Measurements from ENCODE around the gene BBS12. TPM values are rescaled to one million over a fixed set of nuclear protein-coding genes. Genes with fewer than 3 reads are reported as not detected.

Gene BBS12
- total and polyA plus RNA-seq, 9 of the 15 experiments (the other 6 are each of a cell fraction or from before 2014, with no cell fraction given): 2.7 to 6.5 (median 3.3) TPM

GRCh38 chr4:122775987-122776836 lies 43.7 kb downstream of the BBS12 start (continued):
- TF ChIP-seq ZNF407 (IDR thresholded peaks at IDR 0.05; ENCODE audit: low read depth): peak; percentile 47; the same call in 1 of the 2 replicates
- peak; percentile 80; the same call in 1 of the 2 replicates for TF ChIP-seq CC2D1A (IDR thresholded peaks at IDR 0.05)
- TF ChIP-seq EHMT2 (IDR thresholded peaks at IDR 0.05): peak; percentile 73
- no peak for TF ChIP-seq SMAD1 (IDR thresholded peaks at IDR 0.05; ENCODE audit: low read depth, low read length, partially characterized antibody)
- TF ChIP-seq ZNF57 (CRISPR knock-in tag; IDR thresholded peaks at IDR 0.05): no peak
- TF ChIP-seq NRF1 (conservative IDR thresholded peaks at IDR 0.05 in 1 of 2, IDR thresholded peaks at IDR 0.05 in 1 of 2): peak; percentile 16 to 23; a peak in 2 of 4 replicates
- no peak for TF ChIP-seq CBX8 (IDR thresholded peaks at IDR 0.05; ENCODE audit: borderline replicate concordance, extremely low read depth, low read depth, low read length, poor library complexity, severe bottlenecking)
- no peak for TF ChIP-seq ZNF707 (CRISPR knock-in tag; conservative IDR thresholded peaks at IDR 0.05)
- TF ChIP-seq CREB5 (CRISPR knock-in tag; IDR thresholded peaks at IDR 0.05): no peak
- TF ChIP-seq, protein P1, sequence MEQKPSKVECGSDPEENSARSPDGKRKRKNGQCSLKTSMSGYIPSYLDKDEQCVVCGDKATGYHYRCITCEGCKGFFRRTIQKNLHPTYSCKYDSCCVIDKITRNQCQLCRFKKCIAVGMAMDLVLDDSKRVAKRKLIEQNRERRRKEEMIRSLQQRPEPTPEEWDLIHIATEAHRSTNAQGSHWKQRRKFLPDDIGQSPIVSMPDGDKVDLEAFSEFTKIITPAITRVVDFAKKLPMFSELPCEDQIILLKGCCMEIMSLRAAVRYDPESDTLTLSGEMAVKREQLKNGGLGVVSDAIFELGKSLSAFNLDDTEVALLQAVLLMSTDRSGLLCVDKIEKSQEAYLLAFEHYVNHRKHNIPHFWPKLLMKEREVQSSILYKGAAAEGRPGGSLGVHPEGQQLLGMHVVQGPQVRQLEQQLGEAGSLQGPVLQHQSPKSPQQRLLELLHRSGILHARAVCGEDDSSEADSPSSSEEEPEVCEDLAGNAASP (IDR thresholded peaks at IDR 0.05): no peak
- TF ChIP-seq PML (IDR thresholded peaks at IDR 0.05; ENCODE audit: low read length): 0 out of 2 replicates have a peak, but pooled peaks have one; percentile 34
- TF ChIP-seq MEIS2 (IDR thresholded peaks at IDR 0.05; ENCODE audit: partially characterized antibody): peak; percentile 34
- no peak for TF ChIP-seq KLF1 (tag; IDR thresholded peaks at IDR 0.05)
- TF ChIP-seq COPS2 (conservative IDR thresholded peaks at IDR 0.05): no peak
- no peak for TF ChIP-seq CSDE1 (IDR thresholded peaks at IDR 0.05)

Data from K562 (cell line).